Neural progenitor cell (in vitro differentiated cells): ENCODE data around the gene TAL2. TPM values are rescaled to one million over a fixed set of nuclear protein-coding genes. Genes with fewer than 3 reads are reported as not detected.

ENCODE experiments used
- DNase-seq: peaks from one replicate; pipeline ENCODE4 v3.0.0-alpha.2; 2016; ENCODE audit warnings: low spot score
- H2AFZ ChIP-seq: fragments of 200-600 bp; sonication (generic); replicated peaks from 2 replicates; pipeline ENCODE4 v1.6.1; 2016; ENCODE audit warnings: antibody characterized with exemption
- H3F3A ChIP-seq: fragments of 200-600 bp; sonication (generic); 2 replicates; pipeline ENCODE4 v1.6.1; 2016; ENCODE audit warnings: antibody characterized with exemption, low read depth
- H3K27ac ChIP-seq: fragments of 200-600 bp; sonication (generic); 2 replicates; pipeline ENCODE4 v1.5.1; 2016; ENCODE audit warnings: mild to moderate bottlenecking
- H3K27me3 ChIP-seq: fragments of 200-600 bp; sonication (generic); 2 replicates; pipeline ENCODE4 v1.6.1; 2016; ENCODE audit warnings: mild to moderate bottlenecking, moderate library complexity
- H3K36me3 ChIP-seq: fragments of 200-600 bp; sonication (generic); 2 replicates; pipeline ENCODE4 v1.5.1; 2016
- H3K4me1 ChIP-seq: fragments of 200-600 bp; sonication (generic); 2 replicates; pipeline ENCODE4 v1.6.1; 2016; ENCODE audit warnings: mixed run types
- H3K4me2 ChIP-seq: fragments of 200-600 bp; sonication (generic); 2 replicates; pipeline ENCODE4 v1.6.1; 2016
- H3K4me3 ChIP-seq: fragments of 200-600 bp; sonication (generic); 2 replicates; pipeline ENCODE4 v1.5.1; 2016
- H3K79me2 ChIP-seq: fragments of 200-600 bp; sonication (generic); 2 replicates; pipeline ENCODE4 v1.6.1; 2016; ENCODE audit warnings: low read depth
- H3K9ac ChIP-seq: fragments of 200-600 bp; sonication (generic); 2 replicates; pipeline ENCODE4 v1.6.1; 2016
- H3K9me3 ChIP-seq: fragments of 200-600 bp; sonication (generic); 2 replicates; pipeline ENCODE4 v1.5.1; 2016; ENCODE audit warnings: low read depth
- H4K20me1 ChIP-seq: fragments of 200-600 bp; sonication (generic); 2 replicates; pipeline ENCODE4 v1.6.1; 2016; ENCODE audit warnings: low read depth
- H3K27ac Mint-ChIP-seq: 3 replicates; pipeline ENCODE4 v1.8.0; 2021; ENCODE audit warnings: mixed read lengths
- H3K27me3 Mint-ChIP-seq: 2 replicates; pipeline ENCODE4 v1.8.0; 2022; ENCODE audit warnings: low read depth, mild to moderate bottlenecking, inconsistent platforms, moderate library complexity, mixed read lengths; ENCODE audit not compliant: insufficient read depth
- H3K36me3 Mint-ChIP-seq: 3 replicates; pipeline ENCODE4 v1.8.0; 2021; ENCODE audit warnings: mixed read lengths
- H3K4me1 Mint-ChIP-seq: 3 replicates; pipeline ENCODE4 v1.8.0; 2021; ENCODE audit warnings: mixed read lengths
- H3K4me3 Mint-ChIP-seq: 3 replicates; pipeline ENCODE4 v1.8.0; 2021; ENCODE audit warnings: mild to moderate bottlenecking, moderate library complexity, mixed read lengths
- H3K9me3 Mint-ChIP-seq: 3 replicates; pipeline ENCODE4 v1.8.0; 2020; ENCODE audit warnings: mixed read lengths
- CTCF ChIP-seq: fragments of 200-600 bp; sonication (generic); IDR thresholded peaks from 2 replicates; pipeline ENCODE4 v1.5.1; 2017; ENCODE audit warnings: antibody characterized with exemption, mild to moderate bottlenecking
- EZH2 ChIP-seq: fragments of 200-600 bp; sonication (generic); IDR thresholded peaks from 2 replicates; pipeline ENCODE4 v1.6.1; 2017; ENCODE audit warnings: antibody characterized with exemption, mild to moderate bottlenecking, moderate library complexity
- EZH2phosphoT487 ChIP-seq: fragments of 200-600 bp; sonication (generic); IDR thresholded peaks from 2 replicates; pipeline ENCODE4 v1.6.1; 2017; ENCODE audit warnings: antibody characterized with exemption
- total RNA-seq: library from RNA; depleted of rRNA; stranded (reverse); fragments of >200 nt; gene quantifications from 2 replicates; pipeline ENCODE4 v1.2.3, GENCODE V29; 2015; ENCODE audit warnings: low replicate concordance

The TAL2 gene
- total RNA-seq, 1 donor from 2014 or later: not detected

DNA sequence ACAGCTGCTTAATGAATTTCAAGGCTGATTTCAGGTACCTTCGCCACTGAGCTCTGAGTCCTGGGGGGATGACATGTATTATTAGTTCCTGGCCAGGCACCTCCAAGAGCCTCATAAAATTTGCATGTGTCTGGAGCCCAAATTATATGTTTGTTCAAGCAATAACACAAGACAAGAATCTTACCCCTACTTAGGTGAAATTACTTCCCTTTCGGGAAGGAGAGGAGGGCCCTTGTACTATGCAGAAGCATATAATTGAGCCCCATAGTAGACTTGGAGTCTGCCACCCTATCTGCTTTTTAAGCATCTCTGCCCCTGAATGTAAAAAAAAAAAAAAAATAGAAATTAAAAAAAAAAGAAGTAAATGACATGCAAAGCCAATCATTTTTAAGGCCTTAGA lies 19.1 kb downstream of the TAL2 start:
- Mint-ChIP-seq H3K27me3 (no peaks in the 10 kb centered on the region), H3K36me3 (peaks cover 2% of the 10 kb centered on the region), H3K4me3 (no peak overlapping the region), H3K27ac (no peak overlapping the region), H3K9me3 (peaks cover 9% of the 10 kb centered on the region), H3K4me1 (peaks cover 32% of the 10 kb centered on the region)
- Histone ChIP-seq H3K36me3 (no peaks in the 10 kb centered on the region), H3K27ac (no peak overlapping the region), H3K9ac (no peak overlapping the region), H3F3A (peaks cover 23% of the 10 kb centered on the region), H2AFZ (no peak overlapping the region), H3K27me3 (peaks cover 50% of the 10 kb centered on the region), H3K4me2 (no peak overlapping the region), H3K4me1 (peaks cover 23% of the 10 kb centered on the region), H3K9me3 (no peaks in the 10 kb centered on the region), H3K79me2 (no peaks in the 10 kb centered on the region), H4K20me1 (peaks cover 7% of the 10 kb centered on the region), H3K4me3 (no peak overlapping the region)
- no peak for DNase-seq
- TF ChIP-seq EZH2 (no peak), EZH2phosphoT487 (no peak), CTCF (no peak)

- Histone ChIP-seq H3K4me2 (no peak overlapping the region), H2AFZ (no peak overlapping the region), H3K36me3 (no peaks in the 10 kb centered on the region), H3F3A (peaks cover 19% of the 10 kb centered on the region), H3K9me3 (no peaks in the 10 kb centered on the region), H3K27ac (no peak overlapping the region), H4K20me1 (peaks cover 7% of the 10 kb centered on the region), H3K79me2 (no peaks in the 10 kb centered on the region), H3K4me1 (peaks cover 22% of the 10 kb centered on the region), H3K27me3 (peaks cover 50% of the 10 kb centered on the region), H3K4me3 (no peak overlapping the region), H3K9ac (no peak overlapping the region)
- Mint-ChIP-seq H3K27ac (no peak overlapping the region), H3K36me3 (peaks cover 2% of the 10 kb centered on the region), H3K4me3 (no peak overlapping the region), H3K27me3 (no peaks in the 10 kb centered on the region), H3K9me3 (peaks cover 9% of the 10 kb centered on the region), H3K4me1 (peaks cover 28% of the 10 kb centered on the region)
- no peak for TF ChIP-seq EZH2phosphoT487
- TF ChIP-seq EZH2: no peak
- TF ChIP-seq CTCF: no peak
- DNase-seq: no peak
Measured at GRCh38 chr9:105681724-105682123, 19.5 kb downstream of the TAL2 start.

GRCh38 chr9:105683688-105684275 lies 21.5 kb downstream of the TAL2 start:
- H3K4me1 Mint-ChIP-seq: peaks cover 10% of the 10 kb centered on the region

More at GRCh38 chr9:105683688-105684275, 21.5 kb downstream of the TAL2 start:
- Histone ChIP-seq H3F3A (no peaks in the 10 kb centered on the region), H4K20me1 (no peaks in the 10 kb centered on the region), H3K4me3 (no peak overlapping the region), H3K79me2 (no peaks in the 10 kb centered on the region), H3K27ac (no peak overlapping the region), H3K36me3 (no peaks in the 10 kb centered on the region), H3K9ac (no peak overlapping the region), H3K4me2 (no peak overlapping the region), H3K4me1 (peaks cover 2% of the 10 kb centered on the region), H3K9me3 (no peaks in the 10 kb centered on the region), H3K27me3 (peaks cover 46% of the 10 kb centered on the region), H2AFZ (no peak overlapping the region)
- Mint-ChIP-seq H3K27ac (no peak overlapping the region), H3K9me3 (peaks cover 13% of the 10 kb centered on the region), H3K4me3 (no peak overlapping the region), H3K27me3 (peaks cover 5% of the 10 kb centered on the region), H3K36me3 (peaks cover 5% of the 10 kb centered on the region)
- TF ChIP-seq CTCF: no peak
- no peak for TF ChIP-seq EZH2phosphoT487
- TF ChIP-seq EZH2: no peak
- DNase-seq: no peak
